ENCODE data around the gene CAMSAP2. TPM values are rescaled to one million over a fixed set of nuclear protein-coding genes. Genes with fewer than 3 reads are reported as not detected.

The CAMSAP2 gene
- total RNA-seq, 1 donor: 50.3 TPM

- H3K9me3 ChIP-seq (ENCODE audit: low read depth, low read length): no peaks in the 10 kb centered on the region
- no peaks in the 10 kb centered on the region for H3K27me3 ChIP-seq (ENCODE audit: insufficient read depth, low read length)
- no peaks in the 10 kb centered on the region for H3K4me1 ChIP-seq (ENCODE audit: insufficient read depth, low read length)
- no peaks in the 10 kb centered on the region for H4K20me1 ChIP-seq (ENCODE audit: insufficient read depth, low read length)
- H3K4me2 ChIP-seq (ENCODE audit: insufficient read depth, low read length): no peak overlapping the region
- no peak overlapping the region for H3K4me3 ChIP-seq (ENCODE audit: insufficient read depth, low read length)
- no peaks in the 10 kb centered on the region for H3K79me2 ChIP-seq (ENCODE audit: insufficient read depth, low read length)
- DNase-seq (ENCODE audit: insufficient read length, low spot score, missing footprints): no peak
- no peak overlapping the region for H3K27ac ChIP-seq (ENCODE audit: low read depth, low read length)
- H2AFZ ChIP-seq (ENCODE audit: low read length): no peak overlapping the region
- TF ChIP-seq, protein P1, sequence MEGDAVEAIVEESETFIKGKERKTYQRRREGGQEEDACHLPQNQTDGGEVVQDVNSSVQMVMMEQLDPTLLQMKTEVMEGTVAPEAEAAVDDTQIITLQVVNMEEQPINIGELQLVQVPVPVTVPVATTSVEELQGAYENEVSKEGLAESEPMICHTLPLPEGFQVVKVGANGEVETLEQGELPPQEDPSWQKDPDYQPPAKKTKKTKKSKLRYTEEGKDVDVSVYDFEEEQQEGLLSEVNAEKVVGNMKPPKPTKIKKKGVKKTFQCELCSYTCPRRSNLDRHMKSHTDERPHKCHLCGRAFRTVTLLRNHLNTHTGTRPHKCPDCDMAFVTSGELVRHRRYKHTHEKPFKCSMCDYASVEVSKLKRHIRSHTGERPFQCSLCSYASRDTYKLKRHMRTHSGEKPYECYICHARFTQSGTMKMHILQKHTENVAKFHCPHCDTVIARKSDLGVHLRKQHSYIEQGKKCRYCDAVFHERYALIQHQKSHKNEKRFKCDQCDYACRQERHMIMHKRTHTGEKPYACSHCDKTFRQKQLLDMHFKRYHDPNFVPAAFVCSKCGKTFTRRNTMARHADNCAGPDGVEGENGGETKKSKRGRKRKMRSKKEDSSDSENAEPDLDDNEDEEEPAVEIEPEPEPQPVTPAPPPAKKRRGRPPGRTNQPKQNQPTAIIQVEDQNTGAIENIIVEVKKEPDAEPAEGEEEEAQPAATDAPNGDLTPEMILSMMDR (IDR thresholded peaks at IDR 0.05; ENCODE audit: extremely low read depth, low read depth, low read length): no peak
- H3K36me3 ChIP-seq (ENCODE audit: insufficient read depth, low read length): no peaks in the 10 kb centered on the region
Observed at GRCh38 chr1:200731654-200732332, 6.9 kb upstream of the CAMSAP2 start.

- TF ChIP-seq, protein P1 (IDR thresholded peaks at IDR 0.05; ENCODE audit: extremely low read depth, low read depth, low read length): no peak
- no peaks in the 10 kb centered on the region for H3K36me3 ChIP-seq (ENCODE audit: insufficient read depth, low read length)
- H2AFZ ChIP-seq (ENCODE audit: low read length): no peak overlapping the region
- no peak overlapping the region for H3K27ac ChIP-seq (ENCODE audit: low read depth, low read length)
- H3K79me2 ChIP-seq (ENCODE audit: insufficient read depth, low read length): no peaks in the 10 kb centered on the region
- no peak overlapping the region for H3K4me3 ChIP-seq (ENCODE audit: insufficient read depth, low read length)
- H3K4me1 ChIP-seq (ENCODE audit: insufficient read depth, low read length): no peaks in the 10 kb centered on the region
- no peaks in the 10 kb centered on the region for H4K20me1 ChIP-seq (ENCODE audit: insufficient read depth, low read length)
- no peaks in the 10 kb centered on the region for H3K9me3 ChIP-seq (ENCODE audit: low read depth, low read length)
- no peak overlapping the region for H3K4me2 ChIP-seq (ENCODE audit: insufficient read depth, low read length)
- no peak for DNase-seq (ENCODE audit: insufficient read length, low spot score, missing footprints)
- no peaks in the 10 kb centered on the region for H3K27me3 ChIP-seq (ENCODE audit: insufficient read depth, low read length)
Observed at GRCh38 chr1:200732438-200732837, 6.3 kb upstream of the CAMSAP2 start.

DNA sequence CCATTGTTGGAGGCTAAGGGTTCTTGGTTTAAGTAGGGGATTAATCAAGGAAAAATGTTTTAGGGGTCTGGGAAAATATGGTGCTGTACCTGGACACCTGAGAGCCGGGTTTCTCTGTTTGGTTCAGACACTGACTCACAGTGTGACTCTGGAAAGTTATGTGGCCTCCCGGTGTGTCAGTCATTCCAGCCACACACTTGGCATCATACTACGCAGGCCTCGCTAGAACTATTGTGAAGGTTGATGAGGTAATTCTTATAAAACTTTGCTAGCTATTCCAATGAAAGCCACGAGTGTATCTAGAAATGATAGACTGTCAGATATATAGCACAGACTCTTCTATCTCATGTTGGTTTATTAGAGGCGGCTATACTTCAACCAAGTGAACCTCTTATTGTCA lies 4.8 kb upstream of the CAMSAP2 start:
- no peak for DNase-seq (ENCODE audit: insufficient read length, low spot score, missing footprints)
- Histone ChIP-seq H3K9me3 (ENCODE audit: low read depth, low read length) (no peaks in the 10 kb centered on the region), H3K4me3 (ENCODE audit: insufficient read depth, low read length) (no peak overlapping the region), H2AFZ (ENCODE audit: low read length) (no peak overlapping the region), H3K4me1 (ENCODE audit: insufficient read depth, low read length) (peaks cover 7% of the 10 kb centered on the region), H3K27ac (ENCODE audit: low read depth, low read length) (no peak overlapping the region), H3K79me2 (ENCODE audit: insufficient read depth, low read length) (no peaks in the 10 kb centered on the region), H3K36me3 (ENCODE audit: insufficient read depth, low read length) (no peaks in the 10 kb centered on the region), H4K20me1 (ENCODE audit: insufficient read depth, low read length) (no peaks in the 10 kb centered on the region), H3K4me2 (ENCODE audit: insufficient read depth, low read length) (no peak overlapping the region), H3K27me3 (ENCODE audit: insufficient read depth, low read length) (no peaks in the 10 kb centered on the region)
- TF ChIP-seq, protein P1 (IDR thresholded peaks at IDR 0.05; ENCODE audit: extremely low read depth, low read depth, low read length): no peak

GRCh38 chr1:200737647-200738291 lies 924 bp upstream of the CAMSAP2 start:
- peaks cover 38% of the 10 kb centered on the region for H3K79me2 ChIP-seq (ENCODE audit: insufficient read depth, low read length)
- no peaks in the 10 kb centered on the region for H3K9me3 ChIP-seq (ENCODE audit: low read depth, low read length)
- H4K20me1 ChIP-seq (ENCODE audit: insufficient read depth, low read length): peaks cover 29% of the 10 kb centered on the region
- H3K4me2 ChIP-seq (ENCODE audit: insufficient read depth, low read length): peak overlapping the region; percentile 90
- peak overlapping the region; percentile 94 for H3K4me3 ChIP-seq (ENCODE audit: insufficient read depth, low read length)
- no peaks in the 10 kb centered on the region for H3K27me3 ChIP-seq (ENCODE audit: insufficient read depth, low read length)
- DNase-seq (ENCODE audit: insufficient read length, low spot score, missing footprints): peak; percentile 57
- H3K36me3 ChIP-seq (ENCODE audit: insufficient read depth, low read length): no peaks in the 10 kb centered on the region
- H2AFZ ChIP-seq (ENCODE audit: low read length): peak overlapping the region; percentile 91
- TF ChIP-seq, protein P1 (IDR thresholded peaks at IDR 0.05; ENCODE audit: extremely low read depth, low read depth, low read length): no peak
- H3K27ac ChIP-seq (ENCODE audit: low read depth, low read length): peak overlapping the region; percentile 3
- H3K4me1 ChIP-seq (ENCODE audit: insufficient read depth, low read length): peaks cover 26% of the 10 kb centered on the region

Measured in osteoblast (primary cell).